Stimulated activated CD4-positive, alpha-beta T cell treated with anti-CD3 and anti-CD28 coated beads, Interleukin-1b, Interleukin-23, amount 100 ng/mL, for 4 hours (primary cell): ENCODE measurements around the gene TMEM94.
"Not testable (repeated sequence)": the region's sequence is repeated elsewhere in the genome, so short reads cannot be mapped to it uniquely, and the experiment has no call there.

Experiments used
- DNase-seq, 2 donors: peaks; one replicate each; pipeline ENCODE4 v3.0.0-alpha.2; 2020; ENCODE audit warnings: low read depth in 2 of 2

The TMEM94 gene

DNA sequence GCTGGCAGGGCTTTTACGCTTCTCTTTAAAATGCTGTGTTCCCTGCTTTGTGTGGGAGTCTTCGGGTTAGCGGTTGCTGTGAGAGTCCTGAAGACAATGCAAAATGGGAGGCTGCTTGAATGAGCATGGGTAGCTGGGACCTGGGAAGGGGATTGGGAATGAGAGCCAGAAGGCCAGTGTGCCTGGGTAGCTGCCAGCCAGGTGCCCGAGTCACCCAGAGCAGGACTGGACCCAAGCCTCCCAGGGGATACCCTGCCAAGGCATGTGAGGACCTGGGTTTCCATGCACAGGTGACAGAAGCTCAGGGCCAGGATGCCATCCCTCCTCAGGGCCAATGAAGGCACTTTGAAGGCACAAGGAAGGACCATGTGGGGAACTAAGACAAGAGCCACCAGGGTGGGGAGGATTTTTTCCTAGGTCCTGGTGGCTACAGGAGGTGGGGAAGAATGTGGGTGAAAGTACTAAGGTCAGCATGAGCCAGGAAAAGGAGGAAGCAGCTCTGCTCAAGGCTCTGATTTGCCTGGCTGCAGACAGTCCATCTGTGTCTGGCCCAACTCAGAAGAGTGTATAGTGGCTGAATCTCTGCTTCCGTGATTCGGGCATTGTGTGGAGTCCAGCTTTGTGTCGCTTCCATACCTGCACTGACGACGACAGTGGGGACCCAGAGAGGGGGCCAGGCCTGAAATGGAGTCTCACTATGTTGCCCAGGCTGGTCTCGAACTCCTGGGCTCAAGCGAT is 20.5 kb downstream of the TMEM94 start:
- no peak for DNase-seq

DNA sequence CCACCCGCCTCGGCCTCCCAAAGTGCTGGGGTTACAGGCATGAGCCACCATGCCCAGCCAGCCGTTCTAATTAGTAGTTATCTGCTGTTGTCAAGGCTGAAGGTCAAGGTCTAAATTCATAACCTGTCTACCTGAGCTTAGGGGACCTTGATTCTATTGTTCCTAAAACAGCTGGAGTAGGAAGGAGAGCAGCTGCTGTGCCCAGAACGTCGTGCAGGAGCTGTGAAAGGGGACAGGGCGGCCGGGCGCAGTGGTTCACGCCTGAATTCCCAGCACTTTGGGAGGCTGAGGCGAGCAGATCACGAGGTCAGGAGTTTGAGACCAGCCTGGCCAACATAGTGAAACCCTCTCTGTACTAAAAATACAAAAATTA is 21.0 kb downstream of the TMEM94 start:
- DNase-seq = not testable (repeated sequence)

DNA sequence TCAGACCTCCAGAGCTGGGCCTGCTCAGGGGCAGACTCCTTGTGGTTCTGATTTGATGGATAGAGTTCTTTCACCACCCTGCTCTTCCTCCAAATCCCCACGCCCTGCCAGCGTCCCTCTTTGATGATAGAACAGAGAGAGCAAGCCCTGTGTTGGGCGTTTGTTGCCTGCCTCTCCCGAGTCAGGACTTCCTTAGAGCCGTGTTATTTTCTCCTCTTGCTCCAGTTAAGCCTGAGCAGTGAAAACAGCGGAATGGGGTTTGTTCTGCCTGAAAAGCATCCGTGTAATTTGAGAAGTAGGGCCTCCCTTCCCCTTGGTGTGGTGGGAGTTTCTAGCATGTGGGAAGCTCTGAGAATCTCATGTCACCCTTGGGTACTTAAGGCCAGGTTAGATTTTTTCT is 22.1 kb downstream of the TMEM94 start:
- no peak for DNase-seq

DNA sequence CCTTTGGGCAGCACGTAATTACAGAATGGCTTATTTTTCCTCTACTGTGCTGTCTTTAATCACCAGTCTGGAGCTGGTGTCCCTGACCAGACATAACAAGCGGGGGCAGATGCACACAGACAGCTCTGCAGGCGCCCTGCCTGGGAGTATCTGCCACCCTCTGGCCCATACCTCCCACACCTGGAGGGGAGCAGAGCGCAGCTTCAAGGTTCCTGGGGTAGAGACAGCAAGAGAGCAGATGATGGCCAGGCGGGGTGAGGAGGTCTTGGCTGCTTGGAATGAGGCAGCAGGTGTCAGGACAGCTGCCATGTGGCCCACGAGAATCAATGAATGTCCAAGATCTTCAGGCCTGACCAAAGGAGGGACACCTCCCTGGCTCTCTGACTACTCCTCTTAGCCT is 23.8 kb downstream of the TMEM94 start:
- DNase-seq = no peak

DNA sequence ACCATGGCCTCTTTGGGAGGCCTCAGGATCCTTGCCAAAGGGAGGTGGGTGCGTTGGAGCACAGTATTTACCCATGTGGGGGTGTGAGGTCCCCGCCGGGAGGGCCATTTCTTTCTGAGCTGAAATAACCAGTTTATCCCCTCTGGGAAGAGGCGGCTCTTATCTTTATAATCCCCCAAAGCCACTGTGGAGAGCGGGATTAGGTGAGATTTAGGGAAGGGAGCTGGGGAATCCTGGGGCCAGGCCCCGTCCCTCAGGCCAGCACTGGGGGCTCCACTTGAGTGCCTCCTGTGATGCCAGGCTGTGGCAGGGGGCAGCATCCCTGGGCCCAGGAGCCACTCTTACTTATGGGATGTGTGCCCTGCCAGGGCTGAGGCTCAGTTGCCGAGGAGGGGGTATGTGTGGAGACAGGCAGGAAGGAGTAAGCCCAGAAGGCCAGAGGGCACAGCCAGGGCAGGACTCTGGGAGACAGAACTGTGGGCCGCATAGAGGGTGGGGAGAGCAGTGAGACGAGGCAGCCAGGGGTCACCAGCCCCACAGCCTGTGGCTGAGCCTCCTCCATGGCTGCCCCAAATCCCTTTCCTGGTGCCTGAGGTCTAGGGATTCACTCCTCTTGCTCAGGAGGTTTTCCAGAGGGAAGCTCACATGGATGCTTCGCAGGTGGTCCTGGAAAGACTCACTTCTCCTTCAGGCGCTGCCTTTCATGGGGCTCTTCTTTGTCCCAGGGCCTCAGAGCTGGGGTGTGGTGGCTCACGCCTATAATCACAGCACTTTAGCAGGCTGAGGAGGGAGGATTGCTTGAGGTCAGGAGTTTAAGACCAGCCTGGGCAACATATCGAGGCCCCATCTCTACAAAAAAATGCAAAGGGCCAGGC is 25.0 kb downstream of the TMEM94 start:
- DNase-seq = no peak

DNA sequence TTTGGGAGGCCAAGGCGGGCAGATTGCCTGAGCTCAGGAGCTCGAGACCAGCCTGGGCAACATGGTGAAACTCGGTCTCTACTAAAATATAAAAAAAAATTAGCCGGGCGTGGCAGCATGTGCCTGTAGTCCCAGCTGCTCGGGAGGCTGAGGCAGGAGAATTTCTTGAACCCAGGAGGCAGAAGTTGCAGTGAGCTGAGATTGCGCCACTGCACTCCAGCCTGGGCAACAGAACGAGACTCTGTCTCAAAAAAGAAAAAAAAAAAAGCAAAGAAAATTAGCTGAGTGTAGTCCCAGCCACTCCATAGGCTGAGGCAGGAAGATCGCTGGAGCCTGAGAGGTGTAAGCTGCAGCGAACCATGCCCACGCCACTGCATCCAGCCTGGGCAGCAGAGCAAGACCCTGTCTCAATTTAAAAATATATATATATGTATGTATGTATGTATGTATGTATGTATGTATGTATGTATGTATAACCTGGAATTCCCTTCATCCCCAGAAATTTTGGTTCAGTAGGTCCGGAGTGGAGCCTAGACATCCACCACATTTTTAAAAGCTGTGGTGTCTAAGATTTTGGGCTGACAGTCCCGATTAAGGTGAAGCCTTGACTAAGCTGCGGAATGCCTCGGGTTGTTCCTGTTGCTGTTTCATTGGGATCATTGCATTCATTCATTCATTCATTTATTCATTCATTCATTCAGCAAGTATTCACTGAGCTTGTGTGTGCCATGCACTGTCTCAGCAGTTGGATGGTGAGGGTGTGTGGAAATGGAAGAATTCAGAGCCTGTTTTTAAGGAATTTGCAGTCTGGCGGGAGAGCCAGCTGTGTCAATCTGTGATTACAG is 25.9 kb downstream of the TMEM94 start:
- no peak for DNase-seq

DNA sequence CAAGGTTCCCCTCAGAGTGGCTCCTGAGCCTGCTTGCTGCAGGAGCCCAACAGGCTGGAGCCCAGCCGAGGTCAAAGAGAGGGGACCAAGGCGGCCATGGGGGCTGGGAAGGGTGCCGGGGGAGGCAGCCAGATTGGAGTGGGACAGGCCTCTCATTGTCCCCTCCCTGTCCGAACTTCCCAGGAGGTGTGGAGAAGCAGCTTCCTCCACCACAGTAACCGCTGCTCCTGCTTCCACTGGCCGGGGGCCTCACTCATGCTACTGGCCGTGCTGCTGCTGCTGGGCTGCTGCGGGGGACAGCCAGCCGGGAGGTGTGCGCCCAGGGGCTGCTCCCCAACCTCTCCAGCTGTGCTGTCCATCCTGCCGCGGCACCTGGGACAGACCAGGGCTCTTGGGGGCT is 29.3 kb downstream of the TMEM94 start:
- DNase-seq = no peak

DNA sequence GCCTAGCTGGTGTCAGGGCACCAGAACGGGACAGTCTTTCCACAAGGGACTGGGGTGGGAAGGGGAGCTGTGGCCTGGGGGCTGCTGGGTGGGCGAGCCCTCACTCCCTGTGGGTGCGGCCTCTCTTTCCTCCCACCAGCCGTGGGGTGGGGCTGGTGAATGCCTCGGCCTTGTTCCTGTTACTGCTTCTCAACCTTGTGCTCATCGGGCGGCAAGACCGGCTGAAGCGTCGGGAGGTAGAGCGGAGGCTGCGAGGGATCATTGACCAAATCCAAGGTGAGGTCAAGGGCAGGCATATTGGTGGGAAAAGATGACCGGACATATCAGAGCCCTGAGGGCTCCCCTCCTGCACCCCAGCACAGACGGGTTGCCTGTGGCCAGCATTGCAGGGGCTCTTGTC is 29.7 kb downstream of the TMEM94 start:
- no peak for DNase-seq

DNA sequence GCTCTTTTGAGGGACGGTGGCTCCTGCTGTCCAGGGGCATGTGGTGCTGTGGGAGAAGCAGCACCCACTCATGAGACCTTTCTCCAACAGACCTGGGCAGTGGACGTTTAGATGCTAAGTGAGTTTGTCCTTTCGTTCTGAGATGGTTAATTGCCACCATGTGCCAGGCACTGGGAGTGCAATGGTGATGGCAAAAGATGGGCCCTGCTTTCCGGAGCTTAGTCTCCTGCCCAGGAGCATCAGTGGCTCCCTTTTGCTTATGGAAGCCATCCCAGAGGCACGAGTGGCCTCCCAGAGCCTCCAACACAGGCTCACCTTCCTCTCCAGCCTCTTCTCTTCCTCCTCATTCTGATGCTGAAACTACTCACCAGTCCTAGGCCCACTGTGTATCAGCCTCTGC is 30.5 kb downstream of the TMEM94 start:
- no peak for DNase-seq

DNA sequence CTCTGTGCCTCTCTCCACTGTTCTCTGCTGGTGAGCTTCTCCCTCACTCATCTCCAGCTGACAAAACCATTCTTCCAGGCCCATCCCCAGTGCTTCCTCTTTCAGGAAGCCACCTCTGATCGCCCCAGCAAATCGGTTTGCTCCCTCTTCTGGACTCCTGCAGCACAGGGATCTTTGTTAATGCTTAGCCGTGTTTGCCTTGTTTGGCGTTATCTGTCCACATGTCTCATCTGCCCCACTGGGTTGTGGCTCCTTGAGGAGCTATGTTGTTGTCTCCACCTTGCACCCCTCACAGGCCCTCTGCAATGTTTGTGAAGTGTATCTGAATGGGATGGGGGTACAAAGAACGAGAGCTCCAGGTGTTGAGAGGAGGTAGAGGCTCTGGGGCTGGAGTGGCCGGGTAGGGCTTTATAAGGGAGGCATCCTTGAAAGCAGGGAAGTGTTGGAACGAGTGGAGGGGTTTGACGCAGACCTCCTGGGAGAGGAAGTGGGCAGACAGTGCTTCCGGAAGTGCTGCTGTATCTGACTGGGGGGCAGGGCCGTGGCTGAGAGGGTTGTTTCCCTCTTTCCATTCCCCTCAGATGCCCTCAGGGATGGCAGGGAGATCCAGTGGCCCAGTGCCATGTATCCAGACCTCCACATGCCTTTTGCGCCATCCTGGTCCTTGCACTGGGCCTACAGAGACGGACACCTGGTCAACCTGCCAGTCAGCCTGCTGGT is 31.1 kb downstream of the TMEM94 start:
- DNase-seq = peak; percentile 7 to 11

DNA sequence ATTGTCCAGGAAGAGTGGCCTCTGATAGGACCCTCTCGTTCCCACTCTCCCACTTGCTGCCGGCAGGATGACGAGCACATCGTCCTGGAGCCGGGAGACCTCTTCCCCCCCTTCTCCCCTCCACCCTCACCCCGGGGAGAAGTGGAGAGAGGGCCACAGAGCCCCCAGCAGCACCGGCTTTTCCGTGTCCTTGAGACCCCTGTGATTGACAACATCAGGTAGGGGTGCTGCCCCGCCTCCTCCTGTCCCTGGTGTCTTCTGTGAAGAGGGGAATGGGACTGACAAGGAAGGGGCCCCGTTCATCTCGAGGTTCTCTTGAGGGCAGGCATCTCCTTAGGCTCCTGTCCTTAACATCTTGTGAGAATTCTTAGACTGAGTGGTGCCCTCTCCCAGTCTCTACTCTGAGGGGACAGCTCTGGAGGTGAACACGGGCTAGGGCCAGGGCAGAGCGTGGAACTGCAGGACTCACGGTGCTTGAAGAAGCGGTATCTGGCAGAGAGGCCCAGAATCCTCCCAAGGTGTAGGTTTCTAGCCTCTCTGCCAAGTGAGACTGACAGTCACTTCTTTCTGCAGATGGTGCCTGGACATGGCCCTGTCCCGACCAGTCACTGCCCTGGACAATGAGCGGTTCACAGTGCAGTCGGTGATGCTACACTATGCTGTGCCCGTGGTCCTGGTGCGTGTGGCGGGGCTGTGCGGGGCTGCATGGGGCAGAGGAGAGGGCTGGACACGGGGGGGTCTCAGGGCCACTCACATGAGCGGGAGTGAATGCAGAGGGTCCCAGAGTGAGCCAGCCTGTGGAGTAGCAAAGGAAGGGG is 32.5 kb downstream of the TMEM94 start:
- no peak for DNase-seq

DNA sequence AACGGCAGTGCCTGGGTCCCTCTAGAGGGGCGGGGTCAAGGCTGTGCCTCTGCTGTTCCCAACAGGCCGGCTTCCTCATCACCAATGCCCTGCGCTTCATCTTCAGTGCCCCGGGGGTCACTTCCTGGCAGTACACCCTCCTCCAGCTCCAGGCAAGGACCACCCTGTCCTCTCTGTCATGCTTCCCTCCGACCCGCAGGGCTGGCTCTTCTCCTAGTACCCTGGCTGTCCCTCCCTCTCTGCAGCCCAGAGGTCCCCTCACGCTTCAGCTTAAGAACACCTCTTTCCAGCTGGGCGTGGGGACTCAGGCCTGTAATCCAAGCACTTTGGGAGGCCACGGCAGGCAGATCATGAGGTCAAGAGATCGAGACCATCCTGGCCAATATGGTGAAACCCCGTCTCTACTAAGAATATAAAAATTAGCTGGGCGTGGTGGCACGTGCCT is 33.1 kb downstream of the TMEM94 start:
- no peak for DNase-seq

DNA sequence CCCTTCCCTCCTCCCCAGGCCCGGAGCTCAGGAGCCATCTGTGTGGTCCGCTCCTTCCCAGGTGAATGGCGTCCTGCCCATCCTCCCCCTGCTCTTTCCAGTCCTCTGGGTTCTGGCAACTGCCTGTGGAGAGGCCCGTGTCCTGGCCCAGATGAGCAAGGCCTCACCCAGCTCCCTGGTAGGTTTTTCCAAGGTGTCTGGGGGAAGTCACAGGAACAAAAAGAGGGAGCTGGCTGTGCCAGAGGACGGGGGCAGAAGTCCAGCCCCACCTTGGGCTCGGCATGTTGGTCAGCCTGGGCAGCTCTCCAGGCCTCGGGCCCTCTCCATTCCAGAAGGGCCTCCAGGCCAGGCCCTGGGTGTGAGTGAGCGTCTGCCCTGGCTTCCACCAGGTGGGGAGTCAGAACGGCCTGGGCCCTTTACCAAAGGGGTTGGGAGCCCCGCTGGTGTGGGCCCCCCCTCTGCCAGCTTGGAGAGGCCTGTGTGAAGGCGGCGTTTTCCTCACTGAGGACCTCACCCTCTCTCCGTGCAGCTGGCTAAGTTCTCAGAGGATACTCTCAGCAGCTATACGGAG is 33.8 kb downstream of the TMEM94 start:
- DNase-seq = no peak

DNA sequence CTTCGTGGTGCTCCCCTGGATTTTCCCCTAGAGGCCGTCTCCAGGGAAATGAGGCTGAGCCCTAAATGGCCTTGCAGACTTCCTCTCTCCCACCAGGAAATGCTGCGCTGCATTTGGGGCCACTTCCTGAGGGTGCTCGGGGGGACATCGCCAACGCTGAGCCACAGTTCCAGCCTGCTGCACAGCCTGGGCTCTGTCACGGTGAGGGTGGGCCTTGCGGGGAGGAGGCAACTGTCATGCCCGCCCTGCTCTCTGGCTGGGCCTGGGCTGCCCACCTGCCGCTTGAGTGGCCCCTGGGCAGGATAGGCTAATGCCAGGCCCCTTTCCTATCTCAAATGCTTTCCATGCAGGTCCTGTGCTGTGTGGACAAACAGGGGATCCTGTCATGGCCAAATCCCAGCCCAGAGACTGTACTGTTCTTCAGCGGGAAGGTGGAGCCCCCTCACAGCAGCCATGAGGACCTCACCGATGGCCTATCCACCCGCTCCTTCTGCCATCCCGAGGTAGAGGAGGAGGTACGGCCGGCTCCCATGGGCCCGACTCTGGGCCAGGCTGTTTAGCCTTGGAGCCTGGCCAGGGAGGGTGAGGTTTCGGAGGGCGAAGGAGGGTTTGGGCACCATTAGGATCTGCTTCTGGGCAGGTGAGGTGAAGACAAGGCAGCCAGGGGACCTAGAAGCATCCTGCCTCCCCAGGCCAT is 34.7 kb downstream of the TMEM94 start:
- no peak for DNase-seq

DNA sequence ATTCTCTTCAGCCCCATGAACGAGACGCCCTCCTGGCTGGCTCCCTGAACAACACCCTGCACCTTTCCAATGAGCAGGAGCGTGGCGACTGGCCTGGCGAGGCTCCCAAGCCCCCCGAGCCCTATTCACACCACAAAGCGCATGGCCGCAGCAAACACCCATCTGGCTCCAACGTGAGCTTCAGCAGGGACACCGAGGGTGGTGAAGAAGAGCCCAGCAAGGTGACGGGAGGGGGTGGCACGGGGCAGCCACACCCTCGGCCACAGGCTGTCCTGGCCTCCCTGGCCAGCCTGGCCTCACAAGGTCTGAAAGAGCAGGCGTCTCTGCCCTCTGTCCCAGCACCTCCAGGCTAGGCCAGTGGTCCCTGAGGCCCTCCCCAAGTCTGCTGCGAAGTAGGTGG is 35.2 kb downstream of the TMEM94 start:
- no peak for DNase-seq

DNA sequence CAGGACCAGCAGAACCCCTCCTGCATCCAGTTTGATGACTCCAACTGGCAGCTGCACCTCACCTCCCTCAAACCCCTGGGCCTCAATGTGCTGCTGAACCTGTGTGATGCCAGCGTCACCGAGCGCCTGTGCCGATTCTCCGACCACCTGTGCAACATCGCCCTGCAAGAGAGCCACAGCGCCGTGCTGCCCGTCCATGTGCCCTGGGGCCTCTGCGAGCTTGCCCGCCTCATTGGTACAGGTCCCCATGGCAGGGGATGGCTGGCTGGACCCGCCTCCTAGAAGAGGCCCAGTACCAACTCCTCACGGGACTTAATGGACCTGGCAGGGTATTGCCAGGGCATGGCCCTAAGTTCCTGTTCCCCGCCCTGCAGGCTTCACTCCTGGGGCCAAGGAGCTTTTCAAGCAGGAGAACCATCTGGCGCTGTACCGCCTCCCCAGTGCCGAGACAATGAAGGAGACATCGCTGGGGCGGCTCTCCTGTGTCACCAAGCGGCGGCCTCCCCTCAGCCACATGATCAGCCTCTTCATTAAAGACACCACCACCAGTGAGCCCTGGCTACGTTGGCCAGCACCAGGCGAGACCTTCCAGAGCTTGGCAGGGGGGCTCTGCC is 36.2 kb downstream of the TMEM94 start:
- no peak for DNase-seq

DNA sequence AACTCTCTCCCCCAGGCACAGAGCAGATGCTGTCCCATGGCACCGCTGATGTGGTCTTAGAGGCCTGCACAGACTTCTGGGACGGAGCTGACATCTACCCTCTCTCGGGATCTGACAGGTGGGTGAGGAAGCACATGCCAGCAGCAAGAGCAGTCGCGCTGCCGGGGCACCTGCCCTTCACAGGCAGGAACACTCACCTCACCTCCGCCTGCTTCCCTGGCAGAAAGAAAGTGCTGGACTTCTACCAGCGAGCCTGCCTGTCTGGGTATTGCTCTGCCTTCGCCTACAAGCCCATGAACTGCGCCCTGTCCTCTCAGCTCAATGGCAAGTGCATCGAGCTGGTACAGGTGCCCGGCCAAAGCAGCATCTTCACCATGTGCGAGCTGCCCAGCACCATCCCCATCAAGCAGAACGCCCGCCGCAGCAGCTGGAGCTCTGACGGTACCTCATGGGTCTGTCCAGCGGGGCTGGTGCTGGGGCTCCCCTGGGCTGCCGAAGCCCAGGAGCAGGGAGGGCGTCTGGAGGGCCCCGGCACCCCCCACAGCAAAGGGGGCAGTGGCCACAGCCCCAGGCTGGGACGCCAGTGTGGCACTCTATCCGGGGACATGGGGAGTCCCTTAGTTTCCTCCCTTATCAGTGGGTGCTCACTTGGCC is 37.2 kb downstream of the TMEM94 start:
- no peak for DNase-seq

DNA sequence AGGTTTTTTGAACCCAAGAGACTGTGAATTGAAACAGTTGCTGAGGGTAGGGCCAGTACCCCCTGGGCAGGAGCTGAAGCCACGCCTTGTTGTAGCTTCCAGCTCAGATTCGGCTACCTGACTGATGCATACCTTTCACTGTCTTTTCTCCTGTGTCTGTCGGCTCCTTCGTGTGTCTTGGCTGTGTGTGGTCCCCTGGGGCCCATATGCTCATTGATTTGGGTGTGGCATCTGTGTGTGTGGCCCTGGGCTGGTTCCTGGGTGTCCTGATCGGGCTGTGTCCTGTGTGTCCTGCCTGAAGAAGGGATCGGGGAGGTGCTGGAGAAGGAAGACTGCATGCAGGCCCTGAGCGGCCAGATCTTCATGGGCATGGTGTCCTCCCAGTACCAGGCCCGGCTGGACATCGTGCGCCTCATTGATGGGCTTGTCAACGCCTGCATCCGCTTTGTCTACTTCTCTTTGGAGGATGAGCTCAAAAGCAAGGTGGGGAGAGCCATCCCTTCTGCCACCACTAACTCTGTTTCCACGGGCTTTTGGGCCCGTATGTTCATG is 38.0 kb downstream of the TMEM94 start:
- no peak for DNase-seq

DNA sequence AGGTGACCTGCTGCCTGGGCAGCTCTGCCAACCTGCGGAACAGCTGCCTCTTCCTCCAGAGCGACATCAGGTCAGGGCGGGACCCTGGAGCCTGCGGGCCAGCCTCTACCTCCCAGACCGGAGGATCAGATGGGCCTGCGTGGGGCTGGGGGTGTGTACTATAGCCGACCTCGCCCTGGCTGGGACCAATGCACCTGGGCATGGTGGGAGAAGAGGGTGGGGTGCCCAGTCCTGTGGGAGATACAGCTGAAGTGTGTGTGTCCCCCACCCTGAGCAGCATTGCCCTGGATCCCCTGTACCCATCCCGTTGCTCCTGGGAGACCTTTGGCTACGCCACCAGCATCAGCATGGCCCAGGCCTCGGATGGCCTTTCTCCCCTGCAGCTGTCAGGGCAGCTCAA is 39.6 kb downstream of the TMEM94 start:
- DNase-seq = no peak
